Stimulated activated CD4-positive, alpha-beta T cell treated with anti-CD3 and anti-CD28 coated beads, Interleukin-15, amount 100 ng/mL, for 24 hours (primary cell): Measurements from ENCODE around the gene ITGA11.

Source experiments
- DNase-seq: peaks from one replicate; pipeline ENCODE4 v3.0.0-alpha.2; 2020

Gene ITGA11

GRCh38 chr15:68447976-68448755, 16.2 kb upstream of the ITGA11 start:
- no peak for DNase-seq

GRCh38 chr15:68447209-68447608, 15.2 kb upstream of the ITGA11 start:
- DNase-seq = no peak

GRCh38 chr15:68445351-68445750, 13.4 kb upstream of the ITGA11 start:
- DNase-seq = no peak

- no peak for DNase-seq
Measured at GRCh38 chr15:68444336-68444735, 12.4 kb upstream of the ITGA11 start.

- DNase-seq = no peak
Measured at GRCh38 chr15:68442903-68443302, 10.9 kb upstream of the ITGA11 start.

- DNase-seq = no peak
Measured at GRCh38 chr15:68442041-68442440, 10.1 kb upstream of the ITGA11 start.

GRCh38 chr15:68441045-68441743, 9.2 kb upstream of the ITGA11 start:
- no peak for DNase-seq

GRCh38 chr15:68440136-68440535, 8.2 kb upstream of the ITGA11 start:
- no peak for DNase-seq

- DNase-seq = no peak
Measured at GRCh38 chr15:68439506-68439905, 7.5 kb upstream of the ITGA11 start.

GRCh38 chr15:68436680-68437079, 4.7 kb upstream of the ITGA11 start:
- DNase-seq = no peak

GRCh38 chr15:68435966-68436365, 4.0 kb upstream of the ITGA11 start:
- DNase-seq = no peak

GRCh38 chr15:68434021-68434420, 2.1 kb upstream of the ITGA11 start:
- DNase-seq = no peak

- no peak for DNase-seq
Measured at GRCh38 chr15:68433551-68433950, 1.6 kb upstream of the ITGA11 start.

GRCh38 chr15:68432441-68433064, 590 bp upstream of the ITGA11 start:
- DNase-seq = no peak

- DNase-seq = no peak
Measured at GRCh38 chr15:68431037-68431791, 749 bp downstream of the ITGA11 start.

- no peak for DNase-seq
Measured at GRCh38 chr15:68430471-68431036, 1.4 kb downstream of the ITGA11 start.

- no peak for DNase-seq
Measured at GRCh38 chr15:68429691-68430470, 2.1 kb downstream of the ITGA11 start.

GRCh38 chr15:68428431-68428940, 3.5 kb downstream of the ITGA11 start:
- no peak for DNase-seq

GRCh38 chr15:68427963-68428362, 4.0 kb downstream of the ITGA11 start:
- no peak for DNase-seq

- no peak for DNase-seq
Measured at GRCh38 chr15:68427366-68427765, 4.6 kb downstream of the ITGA11 start.

- DNase-seq = no peak
Measured at GRCh38 chr15:68426116-68426515, 5.8 kb downstream of the ITGA11 start.
